Peyer's patch (tissue), 4 donors: ENCODE measurements around the gene SLC25A21.

ENCODE experiments used
- POLR2A ChIP-seq, 2 donors: fragments of 450-650 bp; IDR thresholded peaks; one replicate each; pipeline ENCODE4 v1.5.1; 2017; ENCODE audit warnings: antibody characterized with exemption in 2 of 2, mild to moderate bottlenecking in 2 of 2, moderate library complexity in 2 of 2
- TF ChIP-seq, protein P1 (sequence below), 6 experiments: fragments of 450-650 bp in 4 of 6; fragments of 200-600 bp in 2 of 6; sonication (generic) in 1 of 6; IDR thresholded peaks; one replicate each; pipeline ENCODE4 v1.5.1; 2017 to 2019; ENCODE audit warnings: antibody characterized with exemption in 6 of 6, mild to moderate bottlenecking in 3 of 6, moderate library complexity in 1 of 6

DNA sequence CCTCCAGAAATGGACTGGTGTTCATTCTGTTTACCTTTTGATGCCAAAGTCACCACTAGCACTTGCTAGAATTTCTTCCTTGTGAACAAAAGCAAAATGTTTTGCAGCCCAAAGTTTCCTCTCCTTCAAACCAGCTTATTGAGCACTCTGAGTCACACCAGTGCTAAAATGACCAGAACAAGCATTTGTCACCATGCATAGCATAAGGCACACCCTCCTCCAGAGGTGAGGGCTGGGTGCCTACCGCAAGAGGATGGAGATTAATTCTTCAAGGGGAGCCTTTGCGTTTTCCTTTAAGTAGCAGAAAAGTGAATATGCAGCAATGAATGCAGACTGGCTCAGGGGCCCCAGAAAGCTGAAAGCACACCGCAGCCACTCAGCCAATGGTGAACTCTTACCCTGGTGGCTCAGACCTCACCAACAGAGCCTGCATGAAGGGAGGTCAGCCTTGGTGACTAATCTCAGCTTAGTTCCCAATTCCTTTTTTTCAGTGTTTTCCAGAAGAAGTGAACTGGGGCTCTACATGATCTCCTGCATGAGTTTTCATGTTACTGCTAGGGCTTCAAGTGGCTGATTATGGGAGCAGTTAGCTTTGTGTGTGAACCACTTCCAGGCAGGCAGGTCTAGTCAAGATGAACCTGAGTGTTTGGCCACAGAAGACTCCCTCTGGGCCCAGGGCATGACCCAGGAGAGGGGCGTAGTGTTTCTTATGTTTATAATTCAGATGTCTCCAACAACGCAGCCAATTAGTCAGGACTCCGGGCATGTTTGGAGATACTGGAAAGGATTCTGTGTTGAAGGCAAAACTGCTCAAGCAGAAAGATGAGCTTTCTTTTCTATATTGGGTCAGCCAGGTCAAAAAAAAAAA, 414.4 kb downstream of the SLC25A21 start:
- TF ChIP-seq POLR2A (IDR thresholded peaks at IDR 0.05), result no peak
- TF ChIP-seq, protein P1, sequence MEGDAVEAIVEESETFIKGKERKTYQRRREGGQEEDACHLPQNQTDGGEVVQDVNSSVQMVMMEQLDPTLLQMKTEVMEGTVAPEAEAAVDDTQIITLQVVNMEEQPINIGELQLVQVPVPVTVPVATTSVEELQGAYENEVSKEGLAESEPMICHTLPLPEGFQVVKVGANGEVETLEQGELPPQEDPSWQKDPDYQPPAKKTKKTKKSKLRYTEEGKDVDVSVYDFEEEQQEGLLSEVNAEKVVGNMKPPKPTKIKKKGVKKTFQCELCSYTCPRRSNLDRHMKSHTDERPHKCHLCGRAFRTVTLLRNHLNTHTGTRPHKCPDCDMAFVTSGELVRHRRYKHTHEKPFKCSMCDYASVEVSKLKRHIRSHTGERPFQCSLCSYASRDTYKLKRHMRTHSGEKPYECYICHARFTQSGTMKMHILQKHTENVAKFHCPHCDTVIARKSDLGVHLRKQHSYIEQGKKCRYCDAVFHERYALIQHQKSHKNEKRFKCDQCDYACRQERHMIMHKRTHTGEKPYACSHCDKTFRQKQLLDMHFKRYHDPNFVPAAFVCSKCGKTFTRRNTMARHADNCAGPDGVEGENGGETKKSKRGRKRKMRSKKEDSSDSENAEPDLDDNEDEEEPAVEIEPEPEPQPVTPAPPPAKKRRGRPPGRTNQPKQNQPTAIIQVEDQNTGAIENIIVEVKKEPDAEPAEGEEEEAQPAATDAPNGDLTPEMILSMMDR (IDR thresholded peaks at IDR 0.05), result no peak
